ENCODE results near the gene HOXA4. TPM values are rescaled to one million over a fixed set of nuclear protein-coding genes. Genes with fewer than 3 reads are reported as not detected.

Gene HOXA4
- total and polyA plus RNA-seq, 2 of the 4 experiments (the other 2 are of a cell fraction) = 0.36 to 8.0 TPM

- TF ChIP-seq MAFK (IDR thresholded peaks at IDR 0.05; ENCODE audit: low read depth, low read length) = no peak
- TF ChIP-seq ELK1 (IDR thresholded peaks at IDR 0.05; ENCODE audit: borderline replicate concordance, low read depth, low read length) = no peak
- TF ChIP-seq BHLHE40 (IDR thresholded peaks at IDR 0.05; ENCODE audit: low read depth, low read length) = no peak
- no peak for TF ChIP-seq RFX5 (IDR thresholded peaks at IDR 0.05; ENCODE audit: low read depth, low read length)
These were observed 20.9 kb upstream of the HOXA4 start (continued) for GRCh38 chr7:27151341-27151930.

Data from IMR-90 (cell line).